Loucy (cell line): Measurements from ENCODE around the gene HNRNPF.

Source experiments
- EZH2phosphoT487 ChIP-seq: fragments of 200-600 bp; IDR thresholded peaks from 2 replicates; pipeline ENCODE4 v1.6.1; 2018; ENCODE audit warnings: antibody characterized with exemption, mild to moderate bottlenecking, moderate library complexity, borderline replicate concordance
- TF ChIP-seq, protein P1 (sequence below): fragments of 200-600 bp; sonication (generic); conservative IDR thresholded peaks from 2 replicates; pipeline ENCODE4 v1.5.1; 2014; ENCODE audit warnings: mild to moderate bottlenecking, antibody characterized with exemption, low read length

DNA sequence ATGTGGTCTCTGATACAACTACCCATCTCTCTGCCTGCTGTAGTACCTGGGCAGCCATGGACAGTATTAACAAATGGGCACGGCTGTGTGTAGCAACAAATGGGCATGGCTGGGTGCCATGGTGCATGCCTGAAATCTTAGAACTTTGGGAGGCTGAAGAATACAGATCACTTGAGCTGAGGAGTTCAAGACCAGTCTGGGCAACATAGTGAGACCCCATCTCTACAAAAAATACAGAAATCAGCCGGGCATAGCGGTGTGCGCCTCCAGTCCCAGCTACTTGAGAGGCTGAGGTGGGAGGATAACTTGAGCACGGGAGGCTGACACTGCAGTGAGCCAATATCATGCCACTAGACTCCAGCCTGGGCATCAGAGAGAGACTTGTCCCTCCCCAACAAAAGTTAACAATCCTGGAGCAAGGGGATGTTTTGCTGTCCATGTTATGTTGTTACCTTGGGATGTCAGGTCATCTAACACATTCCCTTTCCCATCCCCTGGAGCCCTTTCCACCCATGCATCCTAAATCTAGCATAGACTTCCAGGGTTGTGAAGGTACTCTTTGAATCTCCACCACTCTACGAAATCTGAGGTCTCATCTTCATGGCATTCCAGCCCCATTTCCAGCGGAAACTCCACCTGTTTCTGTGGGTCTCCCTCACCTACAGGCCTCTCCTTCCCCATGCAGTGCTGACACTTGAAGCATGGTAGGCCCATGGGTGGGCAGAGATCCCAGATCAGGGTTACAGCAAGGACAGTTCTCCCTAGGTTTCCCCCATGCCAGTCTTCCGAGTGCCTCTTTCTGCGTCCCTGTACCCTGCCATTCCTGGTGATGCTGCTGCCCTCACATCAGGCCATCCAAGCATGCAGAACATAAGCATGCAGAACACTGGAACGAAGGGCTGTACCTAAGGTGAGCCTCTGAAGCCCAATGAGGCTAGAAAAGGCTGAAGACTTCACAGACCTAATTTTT is 24.4 kb downstream of the HNRNPF start:
- TF ChIP-seq, protein P1, sequence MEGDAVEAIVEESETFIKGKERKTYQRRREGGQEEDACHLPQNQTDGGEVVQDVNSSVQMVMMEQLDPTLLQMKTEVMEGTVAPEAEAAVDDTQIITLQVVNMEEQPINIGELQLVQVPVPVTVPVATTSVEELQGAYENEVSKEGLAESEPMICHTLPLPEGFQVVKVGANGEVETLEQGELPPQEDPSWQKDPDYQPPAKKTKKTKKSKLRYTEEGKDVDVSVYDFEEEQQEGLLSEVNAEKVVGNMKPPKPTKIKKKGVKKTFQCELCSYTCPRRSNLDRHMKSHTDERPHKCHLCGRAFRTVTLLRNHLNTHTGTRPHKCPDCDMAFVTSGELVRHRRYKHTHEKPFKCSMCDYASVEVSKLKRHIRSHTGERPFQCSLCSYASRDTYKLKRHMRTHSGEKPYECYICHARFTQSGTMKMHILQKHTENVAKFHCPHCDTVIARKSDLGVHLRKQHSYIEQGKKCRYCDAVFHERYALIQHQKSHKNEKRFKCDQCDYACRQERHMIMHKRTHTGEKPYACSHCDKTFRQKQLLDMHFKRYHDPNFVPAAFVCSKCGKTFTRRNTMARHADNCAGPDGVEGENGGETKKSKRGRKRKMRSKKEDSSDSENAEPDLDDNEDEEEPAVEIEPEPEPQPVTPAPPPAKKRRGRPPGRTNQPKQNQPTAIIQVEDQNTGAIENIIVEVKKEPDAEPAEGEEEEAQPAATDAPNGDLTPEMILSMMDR = no peak
- no peak for TF ChIP-seq EZH2phosphoT487
